ENCODE results near the gene S100A2.
"Not testable (repeated sequence)": the region's sequence is repeated elsewhere in the genome, so short reads cannot be mapped to it uniquely, and the experiment has no call there.

S100A2 gene

GRCh38 chr1:153527023-153527682, 38.5 kb downstream of the S100A2 start:
- DNase-seq: no peak

GRCh38 chr1:153526132-153526543, 39.5 kb downstream of the S100A2 start:
- peak in 1 of 2 experiments; percentile 11 for DNase-seq

GRCh38 chr1:153525088-153525728, 40.4 kb downstream of the S100A2 start:
- peak; percentile 87 to 95 for DNase-seq

- not testable (repeated sequence) for DNase-seq
Measured at GRCh38 chr1:153522353-153523048, 43.1 kb downstream of the S100A2 start.

GRCh38 chr1:153521808-153522207, 43.8 kb downstream of the S100A2 start:
- DNase-seq: not testable (repeated sequence)

- DNase-seq: no peak
Measured at GRCh38 chr1:153520818-153521476, 44.7 kb downstream of the S100A2 start.

GRCh38 chr1:153520137-153520691, 45.4 kb downstream of the S100A2 start:
- DNase-seq: not testable (repeated sequence)

- DNase-seq: no peak
Measured at GRCh38 chr1:153519242-153519641, 46.4 kb downstream of the S100A2 start.

GRCh38 chr1:153515504-153516394, 49.9 kb downstream of the S100A2 start:
- DNase-seq: peak in 1 of 2 experiments; percentile 18

GRCh38 chr1:153513666-153514065, 52.0 kb downstream of the S100A2 start:
- DNase-seq: peak in 1 of 2 experiments; percentile 55

GRCh38 chr1:153513023-153513422, 52.6 kb downstream of the S100A2 start:
- peak; percentile 26 to 71 for DNase-seq

Measured in NCI-H524 (cell line).